GM18520 (cell line): ENCODE data around the gene GRIK3.
"Not testable (repeated sequence)": the region's sequence is repeated elsewhere in the genome, so short reads cannot be mapped to it uniquely, and the experiment has no call there.

Experiments used
- ATAC-seq: cut with Tn5 transposase; IDR thresholded peaks from one replicate; pipeline ENCODE4 v1.9.1; 2021; ENCODE audit not compliant: unreplicated experiment

GRIK3 gene

GRCh38 chr1:36947384-36947783 is 86.9 kb downstream of the GRIK3 start:
- no peak for ATAC-seq

GRCh38 chr1:36944883-36945282 is 89.4 kb downstream of the GRIK3 start:
- ATAC-seq = no peak

DNA sequence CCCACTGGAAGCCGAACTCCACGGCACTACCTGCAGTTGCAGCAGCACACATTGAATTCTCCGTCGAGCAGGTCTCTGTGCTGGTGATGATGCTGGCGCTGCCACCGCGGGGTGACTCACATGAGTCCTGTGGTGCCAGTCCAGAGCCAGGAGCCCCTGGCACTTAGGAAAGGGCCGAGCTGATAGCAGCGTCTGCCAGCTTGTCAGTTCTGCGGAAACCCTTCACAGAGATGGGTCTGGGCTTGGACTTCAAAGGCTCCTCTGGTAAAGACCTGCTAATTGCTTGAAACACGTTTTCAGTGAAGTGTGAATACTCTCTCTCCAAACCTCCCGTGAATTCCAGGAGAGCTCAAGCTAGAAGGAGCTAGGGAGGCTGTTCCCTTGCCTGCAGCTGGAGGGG is 92.2 kb downstream of the GRIK3 start:
- no peak for ATAC-seq

- no peak for ATAC-seq
These were observed 92.9 kb downstream of the GRIK3 start for GRCh38 chr1:36941316-36941978.

- no peak for ATAC-seq
These were observed 95.5 kb downstream of the GRIK3 start for GRCh38 chr1:36938819-36939218.

DNA sequence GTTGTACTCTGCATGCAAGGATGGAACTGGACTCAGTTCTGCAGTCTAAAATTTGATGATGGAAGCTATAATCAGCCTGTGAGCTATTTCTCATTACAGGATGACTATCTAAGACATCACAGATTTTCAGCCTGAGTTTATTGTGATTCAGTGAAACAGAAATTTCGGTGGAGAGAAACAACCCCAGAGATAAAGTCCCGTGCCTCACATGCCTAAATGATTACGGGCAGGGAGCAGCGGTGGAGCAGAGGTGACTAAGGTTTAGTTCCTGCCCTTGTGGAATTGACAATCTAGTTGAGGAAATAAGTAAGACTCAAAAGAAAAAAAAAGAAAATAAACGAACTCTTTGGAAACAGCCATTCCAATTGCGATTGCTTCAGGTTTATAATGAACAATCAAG is 96.9 kb downstream of the GRIK3 start:
- no peak for ATAC-seq

GRCh38 chr1:36934061-36934460 is 100.3 kb downstream of the GRIK3 start:
- no peak for ATAC-seq

GRCh38 chr1:36927826-36928225 is 106.5 kb downstream of the GRIK3 start:
- no peak for ATAC-seq

DNA sequence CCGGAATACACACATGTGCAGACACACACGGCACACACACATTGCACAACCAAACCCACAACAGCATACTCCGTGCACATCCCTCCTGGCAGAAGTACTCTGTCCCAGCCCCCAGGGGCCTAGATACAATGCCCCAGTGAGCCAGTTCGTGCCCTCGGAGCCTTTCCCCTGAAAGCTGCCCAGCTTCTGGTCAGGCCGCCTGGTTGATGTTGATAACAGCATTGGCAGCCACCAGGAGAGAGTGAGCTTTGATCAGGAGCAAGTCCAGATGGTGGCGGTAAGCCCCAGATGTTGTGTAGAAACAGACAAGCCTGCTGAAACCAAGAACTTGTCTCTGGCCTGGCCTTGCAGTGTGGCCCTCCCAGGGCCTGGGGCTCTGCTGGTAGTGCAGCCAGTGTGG is 109.1 kb downstream of the GRIK3 start:
- ATAC-seq = no peak

- no peak for ATAC-seq
These were observed 110.0 kb downstream of the GRIK3 start for GRCh38 chr1:36924282-36924811.

GRCh38 chr1:36922593-36923426 is 111.5 kb downstream of the GRIK3 start:
- ATAC-seq = no peak

GRCh38 chr1:36922071-36922470 is 112.2 kb downstream of the GRIK3 start:
- ATAC-seq = no peak

DNA sequence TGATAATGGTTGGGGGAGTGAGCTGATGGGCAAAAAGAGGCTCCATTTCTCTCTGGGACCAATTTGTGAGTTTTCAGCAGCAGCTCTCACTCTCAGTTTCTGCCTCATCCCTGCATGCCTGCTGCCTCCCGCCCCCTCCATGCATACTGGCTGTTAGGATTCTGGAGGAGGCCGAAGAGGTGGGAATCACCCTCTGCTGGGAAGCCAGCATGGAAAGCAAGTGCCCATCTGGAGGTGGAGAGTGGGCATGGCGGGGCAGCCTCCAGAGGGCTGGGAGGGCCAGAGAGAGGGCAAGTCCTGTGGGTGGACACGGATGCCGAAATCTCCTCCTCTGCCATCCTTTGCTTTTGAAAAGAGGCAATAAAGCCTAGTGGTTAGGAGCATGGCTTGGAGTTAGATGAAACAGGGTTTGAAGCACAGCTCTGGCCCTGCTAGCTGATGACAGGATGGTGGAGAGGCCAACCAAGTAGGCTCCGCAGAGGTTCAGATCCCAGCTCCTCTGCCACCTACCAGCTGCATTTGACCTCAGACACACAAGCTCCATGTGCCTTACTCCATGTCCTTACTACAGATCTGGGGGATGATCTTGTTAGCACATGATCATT is 113.4 kb downstream of the GRIK3 start:
- ATAC-seq = no peak

DNA sequence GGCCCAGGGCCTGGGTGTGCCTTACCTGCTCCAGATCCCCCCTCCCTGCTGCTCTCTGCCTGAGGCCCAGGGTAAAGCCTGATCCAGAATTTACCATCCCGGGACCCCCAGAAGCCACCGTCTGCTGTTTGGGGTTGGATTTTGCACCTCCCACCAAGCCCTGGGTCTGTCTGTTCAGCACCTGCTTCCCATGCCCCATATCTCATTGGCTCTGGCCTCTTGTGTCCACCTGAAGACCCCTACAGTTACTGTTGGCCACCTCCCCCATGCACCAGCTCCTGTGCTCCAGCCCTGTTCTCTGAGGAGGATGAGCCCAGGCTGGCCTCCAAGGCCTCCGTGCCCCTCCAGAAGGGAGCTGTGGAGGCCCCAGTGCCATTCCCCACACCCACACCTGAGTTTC is 113.9 kb downstream of the GRIK3 start:
- no peak for ATAC-seq

DNA sequence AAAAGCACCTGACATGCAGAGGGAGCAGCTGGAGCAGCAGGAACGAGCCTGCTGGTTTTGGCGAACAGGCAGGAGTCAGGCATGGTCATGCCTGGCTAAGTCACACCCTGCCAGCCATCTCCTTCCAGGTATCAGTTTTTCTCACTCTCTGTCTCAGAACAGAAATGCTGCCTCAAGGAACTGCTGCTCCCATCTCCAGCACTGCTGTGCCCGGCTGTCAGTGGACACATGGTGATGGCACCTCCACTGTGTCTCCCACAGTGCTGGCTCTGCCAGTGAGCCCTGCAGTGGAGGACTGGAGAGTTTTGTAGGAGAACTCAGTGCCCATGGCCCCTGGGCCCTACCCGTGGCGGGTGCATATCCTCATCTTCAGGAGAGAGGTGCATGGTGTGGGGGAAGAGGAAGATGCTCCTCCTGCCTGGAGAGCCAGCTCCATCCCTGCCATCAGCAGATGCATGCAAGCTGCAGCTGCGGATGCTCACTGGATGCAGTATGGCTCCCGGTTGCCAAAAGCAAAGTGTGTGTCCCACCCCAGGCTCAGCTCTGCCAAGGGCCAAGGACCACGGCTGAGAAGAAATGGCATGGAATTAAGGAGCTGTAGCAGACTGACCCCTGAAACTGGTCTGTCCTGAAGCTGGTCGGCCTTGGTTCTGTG is 114.7 kb downstream of the GRIK3 start:
- ATAC-seq = no peak

- no peak for ATAC-seq
These were observed 115.7 kb downstream of the GRIK3 start for GRCh38 chr1:36918604-36919003.

DNA sequence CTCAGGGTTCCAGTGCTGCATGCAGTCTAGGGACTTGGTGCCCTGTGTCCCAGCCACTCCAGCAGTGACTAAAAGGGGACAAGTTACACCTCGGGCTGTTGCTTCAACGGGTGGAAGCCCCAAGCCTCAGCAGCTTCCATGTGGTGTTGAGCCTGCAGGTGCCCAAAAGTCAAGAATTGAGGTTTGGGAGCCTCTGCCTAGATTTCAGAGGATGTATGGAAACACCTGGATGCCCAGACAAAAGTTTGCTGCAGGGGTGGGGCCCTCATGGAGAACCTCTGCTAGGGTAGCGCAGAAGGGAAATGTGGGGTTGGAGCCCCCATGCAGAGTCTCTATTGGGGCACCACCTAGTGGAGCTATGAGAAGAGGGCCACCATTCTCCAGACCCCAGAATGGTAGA is 117.8 kb downstream of the GRIK3 start:
- not testable (repeated sequence) for ATAC-seq

GRCh38 chr1:36913484-36914060 is 120.7 kb downstream of the GRIK3 start:
- no peak for ATAC-seq

- ATAC-seq = no peak
These were observed 121.3 kb downstream of the GRIK3 start for GRCh38 chr1:36913016-36913415.

DNA sequence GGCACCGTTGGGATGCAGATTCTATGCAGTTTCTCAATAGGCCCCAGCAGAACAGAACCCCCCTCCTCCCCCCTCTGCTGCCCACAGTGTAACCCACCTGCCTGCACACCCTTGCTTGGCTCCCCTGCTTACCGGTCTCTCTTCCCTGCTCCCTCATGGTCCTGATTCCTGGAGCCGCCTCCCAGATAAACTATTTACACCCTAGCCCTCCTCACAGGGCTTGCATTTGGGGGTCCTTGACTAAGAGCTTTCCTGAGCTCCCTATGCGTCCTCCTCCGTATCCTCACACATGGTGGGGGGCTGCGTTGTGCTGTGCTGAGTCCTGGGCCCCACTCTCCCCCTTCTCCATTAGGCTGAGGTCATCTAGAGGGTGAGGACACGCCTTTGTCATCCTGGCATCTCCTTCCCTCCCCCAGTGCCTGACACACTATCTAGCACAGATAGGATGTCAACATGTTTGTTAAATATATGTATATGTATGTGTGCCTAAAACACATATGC is 121.9 kb downstream of the GRIK3 start:
- ATAC-seq = no peak
